ENCODE results near the gene ENOPH1.

DNA sequence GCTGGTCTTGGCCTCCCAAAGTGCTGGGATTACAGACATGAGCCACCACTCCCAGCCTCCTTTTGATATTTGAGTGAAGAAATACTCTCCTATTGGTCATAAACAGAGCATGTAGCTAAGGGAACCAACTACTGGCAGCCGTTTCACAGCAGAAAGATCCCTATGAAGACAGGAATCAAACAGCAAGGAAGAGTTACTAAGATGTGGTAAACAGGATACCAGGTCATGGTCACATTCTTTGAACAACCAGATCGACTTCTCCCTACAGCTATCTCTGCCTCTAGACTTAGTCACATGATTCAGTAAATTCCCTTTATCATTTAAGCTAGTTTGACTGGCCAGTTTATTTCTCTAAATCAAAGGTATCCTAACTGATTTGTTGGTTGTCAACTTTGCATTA, 47.6 kb upstream of the ENOPH1 start:
- TF ChIP-seq, protein P1, sequence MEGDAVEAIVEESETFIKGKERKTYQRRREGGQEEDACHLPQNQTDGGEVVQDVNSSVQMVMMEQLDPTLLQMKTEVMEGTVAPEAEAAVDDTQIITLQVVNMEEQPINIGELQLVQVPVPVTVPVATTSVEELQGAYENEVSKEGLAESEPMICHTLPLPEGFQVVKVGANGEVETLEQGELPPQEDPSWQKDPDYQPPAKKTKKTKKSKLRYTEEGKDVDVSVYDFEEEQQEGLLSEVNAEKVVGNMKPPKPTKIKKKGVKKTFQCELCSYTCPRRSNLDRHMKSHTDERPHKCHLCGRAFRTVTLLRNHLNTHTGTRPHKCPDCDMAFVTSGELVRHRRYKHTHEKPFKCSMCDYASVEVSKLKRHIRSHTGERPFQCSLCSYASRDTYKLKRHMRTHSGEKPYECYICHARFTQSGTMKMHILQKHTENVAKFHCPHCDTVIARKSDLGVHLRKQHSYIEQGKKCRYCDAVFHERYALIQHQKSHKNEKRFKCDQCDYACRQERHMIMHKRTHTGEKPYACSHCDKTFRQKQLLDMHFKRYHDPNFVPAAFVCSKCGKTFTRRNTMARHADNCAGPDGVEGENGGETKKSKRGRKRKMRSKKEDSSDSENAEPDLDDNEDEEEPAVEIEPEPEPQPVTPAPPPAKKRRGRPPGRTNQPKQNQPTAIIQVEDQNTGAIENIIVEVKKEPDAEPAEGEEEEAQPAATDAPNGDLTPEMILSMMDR (conservative IDR thresholded peaks at IDR 0.05; ENCODE audit: low read depth, low read length), result no peak
- no peak for TF ChIP-seq POLR2A (IDR thresholded peaks at IDR 0.05; ENCODE audit: low read depth, low read length)
- no peak for TF ChIP-seq MXI1 (IDR thresholded peaks at IDR 0.05; ENCODE audit: borderline replicate concordance, low read depth, low read length)
- no peak for TF ChIP-seq RFX5 (IDR thresholded peaks at IDR 0.05; ENCODE audit: low read depth, low read length)
- TF ChIP-seq MAFK (IDR thresholded peaks at IDR 0.05; ENCODE audit: low read depth, low read length), result no peak
- no peak for TF ChIP-seq CEBPB (IDR thresholded peaks at IDR 0.05; ENCODE audit: low read depth, low read length)
- no peak for TF ChIP-seq RCOR1 (IDR thresholded peaks at IDR 0.05; ENCODE audit: insufficient replicate concordance, low read length)
